Measurements from ENCODE around the gene KIN. TPM values are rescaled to one million over a fixed set of nuclear protein-coding genes. Genes with fewer than 3 reads are reported as not detected.
"Not testable (repeated sequence)": the region's sequence is repeated elsewhere in the genome, so short reads cannot be mapped to it uniquely, and the experiment has no call there.

KIN gene
- total RNA-seq, 1 donor = 5.8 TPM

DNA sequence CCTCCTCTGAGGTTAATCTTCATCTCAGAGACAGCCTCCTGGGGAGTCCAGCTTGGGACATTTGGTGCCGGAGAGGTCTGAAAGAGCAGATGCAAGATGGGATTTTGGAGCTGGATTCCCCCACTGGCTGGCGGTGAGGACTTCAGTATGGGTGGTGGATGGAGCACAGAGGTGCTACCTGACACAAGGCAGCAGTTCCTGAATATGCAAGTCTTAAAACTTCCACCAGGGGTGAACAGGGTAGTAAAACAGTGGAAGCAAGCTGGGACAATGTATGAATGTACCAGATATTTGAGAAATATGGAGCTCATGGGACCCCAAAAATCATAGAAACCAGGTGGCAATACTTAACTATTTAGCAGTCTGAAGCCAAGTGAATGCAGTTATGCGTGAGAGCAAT is 25.7 kb upstream of the KIN start:
- Histone ChIP-seq H3K27ac (ENCODE audit: low read depth, low read length) (no peak overlapping the region), H4K20me1 (ENCODE audit: insufficient read depth, low read length) (no peaks in the 10 kb centered on the region), H2AFZ (ENCODE audit: low read length) (no peak overlapping the region), H3K9me3 (ENCODE audit: low read depth, low read length) (no peaks in the 10 kb centered on the region), H3K79me2 (ENCODE audit: insufficient read depth, low read length) (peaks cover 2% of the 10 kb centered on the region), H3K4me3 (ENCODE audit: insufficient read depth, low read length) (no peak overlapping the region), H3K4me1 (ENCODE audit: insufficient read depth, low read length) (no peaks in the 10 kb centered on the region), H3K27me3 (ENCODE audit: insufficient read depth, low read length) (peaks cover 7% of the 10 kb centered on the region), H3K36me3 (ENCODE audit: insufficient read depth, low read length) (peaks cover 3% of the 10 kb centered on the region), H3K4me2 (ENCODE audit: insufficient read depth, low read length) (no peak overlapping the region)
- TF ChIP-seq CTCF (IDR thresholded peaks at IDR 0.05; ENCODE audit: extremely low read depth, low read depth, low read length) = peak; percentile 11
- DNase-seq (ENCODE audit: insufficient read length, low spot score, missing footprints) = no peak

- peaks cover 20% of the 10 kb centered on the region for H3K36me3 ChIP-seq (ENCODE audit: insufficient read depth, low read length)
- H3K79me2 ChIP-seq (ENCODE audit: insufficient read depth, low read length); DNase-seq (ENCODE audit: insufficient read length, low spot score, missing footprints); H2AFZ ChIP-seq (ENCODE audit: low read length); H3K4me1 ChIP-seq (ENCODE audit: insufficient read depth, low read length); H4K20me1 ChIP-seq (ENCODE audit: insufficient read depth, low read length); H3K27me3 ChIP-seq (ENCODE audit: insufficient read depth, low read length); H3K9me3 ChIP-seq (ENCODE audit: low read depth, low read length); H3K27ac ChIP-seq (ENCODE audit: low read depth, low read length); H3K4me3 ChIP-seq (ENCODE audit: insufficient read depth, low read length); H3K4me2 ChIP-seq (ENCODE audit: insufficient read depth, low read length): not testable (repeated sequence)
Observed at GRCh38 chr10:7811743-7812142, 23.9 kb upstream of the KIN start.

DNA sequence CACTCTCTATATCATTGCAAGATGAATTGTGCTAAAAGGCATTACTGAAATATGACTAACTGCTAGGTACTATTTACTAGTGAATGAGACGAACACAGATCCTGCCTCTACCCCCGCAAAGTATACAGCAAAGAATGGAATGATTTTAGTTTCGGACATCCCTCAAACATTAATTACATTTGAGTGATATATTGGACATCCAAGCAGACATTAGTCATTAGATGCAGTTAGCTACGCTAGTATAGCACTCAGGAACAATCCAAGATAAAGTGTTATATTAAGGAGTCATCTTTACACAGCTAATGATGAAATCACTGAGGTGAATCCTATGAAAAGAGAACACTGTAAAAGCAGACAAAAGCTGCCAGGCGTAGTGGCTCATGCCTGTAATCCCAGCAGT is 23.2 kb upstream of the KIN start:
- Histone ChIP-seq H3K4me1 (ENCODE audit: insufficient read depth, low read length) (no peaks in the 10 kb centered on the region), H3K27ac (ENCODE audit: low read depth, low read length) (no peak overlapping the region), H3K79me2 (ENCODE audit: insufficient read depth, low read length) (no peaks in the 10 kb centered on the region), H4K20me1 (ENCODE audit: insufficient read depth, low read length) (peaks cover under 1% of the 10 kb centered on the region), H3K36me3 (ENCODE audit: insufficient read depth, low read length) (peaks cover 22% of the 10 kb centered on the region), H3K4me3 (ENCODE audit: insufficient read depth, low read length) (no peak overlapping the region), H3K27me3 (ENCODE audit: insufficient read depth, low read length) (peaks cover 4% of the 10 kb centered on the region), H3K9me3 (ENCODE audit: low read depth, low read length) (no peaks in the 10 kb centered on the region), H3K4me2 (ENCODE audit: insufficient read depth, low read length) (no peak overlapping the region), H2AFZ (ENCODE audit: low read length) (no peak overlapping the region)
- DNase-seq (ENCODE audit: insufficient read length, low spot score, missing footprints) = no peak
- no peak for TF ChIP-seq CTCF (IDR thresholded peaks at IDR 0.05; ENCODE audit: extremely low read depth, low read depth, low read length)

DNA sequence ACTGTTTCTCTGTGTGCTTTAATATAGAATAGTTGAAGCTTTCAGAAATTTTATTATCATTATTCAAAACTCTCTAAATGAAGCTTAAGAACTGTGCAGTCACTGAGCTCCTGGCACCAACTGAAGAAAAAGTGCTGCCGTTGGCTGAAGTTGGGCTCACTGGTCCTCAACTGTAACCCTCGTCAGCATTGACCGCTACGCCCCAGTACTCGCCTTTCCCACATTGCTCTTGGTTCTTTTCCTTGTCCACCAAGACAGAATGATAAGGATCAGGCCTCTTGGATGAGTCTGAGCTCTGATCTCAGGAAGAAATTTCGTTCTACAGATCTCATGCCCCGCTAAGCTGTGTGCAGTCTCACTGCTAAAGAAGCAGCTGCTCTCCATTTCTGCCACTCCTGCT is 22.6 kb upstream of the KIN start:
- H4K20me1 ChIP-seq (ENCODE audit: insufficient read depth, low read length) = peaks cover 3% of the 10 kb centered on the region
- H3K9me3 ChIP-seq (ENCODE audit: low read depth, low read length) = no peaks in the 10 kb centered on the region
- H2AFZ ChIP-seq (ENCODE audit: low read length) = no peak overlapping the region
- peaks cover 27% of the 10 kb centered on the region for H3K36me3 ChIP-seq (ENCODE audit: insufficient read depth, low read length)
- H3K79me2 ChIP-seq (ENCODE audit: insufficient read depth, low read length) = no peaks in the 10 kb centered on the region
- no peak overlapping the region for H3K4me3 ChIP-seq (ENCODE audit: insufficient read depth, low read length)
- no peak overlapping the region for H3K4me2 ChIP-seq (ENCODE audit: insufficient read depth, low read length)
- TF ChIP-seq CTCF (IDR thresholded peaks at IDR 0.05; ENCODE audit: extremely low read depth, low read depth, low read length) = no peak
- no peaks in the 10 kb centered on the region for H3K4me1 ChIP-seq (ENCODE audit: insufficient read depth, low read length)
- no peak overlapping the region for H3K27ac ChIP-seq (ENCODE audit: low read depth, low read length)
- DNase-seq (ENCODE audit: insufficient read length, low spot score, missing footprints) = no peak
- H3K27me3 ChIP-seq (ENCODE audit: insufficient read depth, low read length) = peaks cover 4% of the 10 kb centered on the region

Data from osteoblast (primary cell).